ENCODE data around the gene KIAA1217.
"Not testable (repeated sequence)": the region's sequence is repeated elsewhere in the genome, so short reads cannot be mapped to it uniquely, and the experiment has no call there.

The KIAA1217 gene

DNA sequence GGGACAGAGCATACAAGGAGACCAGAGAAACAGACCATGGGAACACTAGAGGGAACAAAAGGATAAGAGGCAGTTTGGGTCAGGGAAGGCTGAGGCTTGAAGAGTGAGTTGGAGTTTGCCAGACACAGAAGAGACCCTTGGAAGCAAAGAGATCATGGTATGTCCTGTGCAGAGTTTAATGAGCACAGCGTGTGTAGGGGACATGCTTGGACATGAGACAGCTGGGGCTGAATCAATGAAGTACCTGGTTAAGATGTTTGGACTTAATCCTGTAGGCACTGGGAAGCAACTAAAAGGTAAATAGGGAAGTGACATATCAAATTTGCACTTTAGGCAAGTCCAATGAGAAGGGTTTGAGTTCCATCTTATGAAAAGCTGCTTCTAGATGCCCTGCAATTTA, 79.6 kb downstream of the KIAA1217 start:
- no peak for DNase-seq (ENCODE audit: low read depth in 2 of 2)

DNA sequence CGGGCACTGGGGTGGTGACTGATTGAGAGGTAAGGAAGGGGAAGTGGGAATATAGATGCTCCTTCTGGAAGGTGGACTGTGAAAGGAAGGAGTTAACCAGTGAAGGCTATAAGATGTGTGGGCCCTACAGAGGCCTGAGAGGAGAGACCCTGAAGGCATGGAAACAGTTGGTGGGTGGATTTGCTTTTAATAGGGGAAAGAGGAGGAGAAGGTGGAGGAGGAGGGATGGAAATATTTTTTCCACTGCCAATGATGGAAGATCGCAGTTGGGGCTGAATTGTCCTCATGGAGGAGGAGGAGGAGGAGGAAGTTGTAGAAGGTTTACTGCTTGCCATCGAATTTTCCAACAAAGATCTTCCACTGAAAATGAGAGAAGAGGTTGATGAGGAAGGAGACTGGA, 80.3 kb downstream of the KIAA1217 start:
- no peak for DNase-seq (ENCODE audit: low read depth in 2 of 2)

DNA sequence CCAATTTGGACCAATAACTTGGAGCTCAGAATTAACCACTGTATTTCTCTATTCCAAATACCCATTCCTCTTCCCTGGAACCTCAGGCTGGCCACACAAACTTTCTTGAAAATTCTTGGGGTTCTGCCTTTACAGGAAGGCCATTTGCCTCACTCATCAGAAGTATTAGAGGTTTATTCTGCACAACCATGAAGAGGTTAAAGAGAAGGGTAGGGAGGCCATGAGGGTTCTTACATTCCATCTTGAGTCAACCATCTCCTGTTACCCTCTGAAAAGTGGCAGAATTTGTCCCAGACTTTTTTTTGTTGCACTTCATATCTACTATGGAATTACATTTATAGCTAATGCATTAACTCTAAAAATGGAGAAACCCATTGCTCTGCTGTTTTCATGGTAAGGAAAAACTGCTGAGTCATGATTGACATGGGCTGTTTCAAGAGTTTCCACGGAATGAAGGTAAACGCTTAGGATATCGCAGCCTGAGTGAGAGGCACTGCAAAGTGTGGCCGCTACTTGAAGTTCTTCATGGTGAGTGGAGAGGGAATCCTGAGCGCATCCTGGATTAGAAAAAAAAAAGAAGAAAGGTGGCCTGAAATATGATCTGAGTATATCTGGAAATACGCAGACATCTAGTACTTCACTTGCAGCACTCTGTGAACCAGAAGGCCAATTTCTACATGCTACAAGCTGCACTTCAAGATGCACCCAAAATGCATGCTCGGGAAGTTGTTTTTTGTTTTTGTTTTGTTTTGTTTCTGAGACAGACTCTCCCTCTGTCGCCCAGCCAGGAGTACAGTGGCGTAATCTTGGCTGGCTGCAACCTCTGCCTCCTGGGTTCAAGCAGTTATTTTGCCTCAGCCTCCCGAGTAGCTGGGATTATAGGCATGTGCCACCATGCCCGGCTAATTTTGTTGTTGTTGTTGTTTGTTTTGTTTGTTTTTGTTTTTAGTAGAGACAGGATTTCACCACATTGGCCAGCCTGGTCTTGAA, 83.7 kb downstream of the KIAA1217 start:
- DNase-seq (ENCODE audit: low read depth in 2 of 2), result no peak

DNA sequence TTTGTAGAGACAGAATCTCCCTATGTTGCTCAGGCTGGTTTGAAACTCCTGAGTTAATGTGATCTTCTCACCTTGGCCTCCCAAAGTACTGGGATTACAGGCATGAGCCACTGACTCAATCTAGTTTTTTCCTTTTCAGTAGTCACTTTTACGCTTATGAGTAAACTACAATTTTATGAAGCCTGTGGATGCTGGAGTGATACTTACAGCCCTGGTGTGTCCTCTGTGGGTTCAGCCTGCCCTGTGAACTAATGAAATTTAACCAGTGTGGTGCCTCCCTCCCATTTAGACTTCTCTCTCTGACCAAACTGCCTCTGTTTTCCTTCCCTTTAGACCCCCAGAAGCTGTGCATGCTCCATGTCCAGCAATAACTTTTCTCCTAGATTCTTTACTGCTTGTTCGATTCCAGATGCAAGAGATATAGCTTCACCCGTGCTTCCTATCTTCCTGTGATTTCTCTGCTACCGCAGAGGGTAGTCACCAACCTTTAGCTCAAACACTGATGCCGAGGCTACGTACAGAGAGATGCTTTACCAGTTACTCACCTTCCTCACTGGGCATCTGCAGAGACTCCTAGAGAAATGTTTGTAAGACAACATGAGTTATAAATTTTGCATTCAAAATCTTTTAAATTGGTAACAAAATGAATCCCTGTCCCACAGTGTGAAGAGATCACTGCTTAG, 90.8 kb downstream of the KIAA1217 start:
- no peak for DNase-seq (ENCODE audit: low read depth in 2 of 2)

DNA sequence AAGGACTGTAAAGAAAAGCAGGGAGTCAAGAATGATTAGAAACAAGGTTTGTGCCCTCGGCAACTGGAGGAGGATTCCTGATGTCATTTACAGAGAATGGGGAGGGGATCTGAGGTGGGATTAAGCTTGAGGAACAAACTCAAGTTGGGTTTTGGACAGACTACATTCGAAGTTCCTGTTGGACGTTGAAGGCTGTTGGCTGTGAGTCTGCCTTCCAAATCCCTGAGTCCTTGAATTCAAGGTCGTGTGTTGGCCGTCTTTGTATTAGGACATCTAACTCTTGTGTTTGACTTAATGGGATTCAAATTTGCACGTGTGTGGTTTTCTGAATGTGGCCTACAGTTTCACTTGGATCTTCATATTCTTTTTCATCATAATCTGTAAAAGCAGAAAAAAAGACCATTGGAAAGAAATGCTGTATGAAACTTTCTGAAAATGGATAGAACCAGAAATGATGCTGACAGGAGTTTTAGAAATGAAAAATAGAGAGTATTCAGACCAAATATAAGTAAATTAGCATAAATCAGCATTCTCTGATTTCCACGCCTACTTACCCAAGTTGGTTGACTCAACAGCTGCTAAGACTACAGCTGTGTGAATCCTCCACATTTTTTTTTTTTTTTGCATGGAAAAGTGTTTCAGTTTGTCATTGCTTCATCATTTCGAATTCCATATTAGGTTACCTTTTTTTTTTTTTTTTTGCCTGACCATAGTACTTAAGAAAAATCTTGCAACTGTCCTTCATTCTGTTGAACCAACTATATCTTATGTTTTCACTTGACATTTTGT, 94.8 kb downstream of the KIAA1217 start:
- DNase-seq (ENCODE audit: low read depth in 2 of 2), result no peak

DNA sequence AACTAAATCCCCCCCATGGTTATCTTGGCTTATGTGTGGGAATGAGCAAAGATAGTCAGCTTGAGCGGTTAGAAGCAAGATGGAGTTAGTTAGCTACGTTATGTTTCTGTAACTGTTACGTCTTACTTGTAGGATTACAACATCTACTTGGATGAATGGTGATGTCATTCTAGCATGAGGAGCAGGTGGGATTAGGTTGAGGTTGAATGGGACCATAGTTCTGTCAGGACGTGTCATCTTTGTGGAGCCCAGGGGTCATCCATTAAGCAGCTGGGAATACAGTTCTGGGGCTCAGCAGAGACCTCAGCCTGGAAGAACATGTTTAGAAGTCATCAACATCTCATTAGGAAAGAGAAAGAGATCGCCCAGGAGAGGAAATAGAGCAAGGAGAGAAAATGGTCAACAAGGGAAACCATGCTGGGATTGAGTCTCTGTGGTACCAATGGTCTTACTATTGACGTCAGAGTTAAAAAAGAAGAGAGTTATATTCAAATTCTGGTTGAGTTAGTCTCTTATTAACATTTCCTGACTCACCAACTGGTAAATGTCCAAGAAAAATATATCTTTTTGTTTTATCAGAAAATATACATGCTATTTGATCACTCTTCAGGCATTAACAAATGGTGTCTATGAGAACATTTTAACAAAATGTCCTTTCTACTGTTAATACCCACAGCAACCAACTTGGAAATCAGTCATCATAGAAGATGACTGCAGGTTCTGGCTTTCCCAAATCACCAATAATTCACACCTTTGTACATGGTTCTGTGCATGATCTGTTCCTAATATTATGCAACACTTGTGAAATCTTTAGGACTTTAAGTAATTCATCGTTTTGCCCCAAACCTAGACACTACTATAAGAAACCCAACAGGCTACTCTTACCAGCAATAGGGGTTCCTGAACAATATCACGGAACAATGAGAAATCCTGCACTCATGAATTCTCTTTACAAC, 96.9 kb downstream of the KIAA1217 start:
- DNase-seq (ENCODE audit: low read depth in 2 of 2), result no peak

DNA sequence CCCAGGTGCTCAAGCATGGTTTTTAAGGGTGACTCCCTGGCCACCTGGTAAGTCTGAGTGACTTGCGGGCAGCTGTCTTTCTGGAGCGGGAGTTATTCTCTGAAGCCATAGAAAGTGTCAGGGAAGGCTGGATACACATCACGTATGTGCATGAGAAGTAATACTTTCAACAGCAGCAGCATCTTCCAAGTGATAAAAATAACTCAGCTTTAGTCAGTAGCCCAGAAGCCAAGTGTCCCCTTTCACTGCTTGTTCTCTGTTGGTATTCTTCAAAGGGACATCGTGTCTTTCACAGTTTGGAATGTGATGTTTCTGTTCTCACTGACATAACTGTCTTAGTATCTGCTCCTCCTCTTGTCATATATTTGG, 97.6 kb downstream of the KIAA1217 start:
- no peak for DNase-seq (ENCODE audit: low read depth in 2 of 2)

DNA sequence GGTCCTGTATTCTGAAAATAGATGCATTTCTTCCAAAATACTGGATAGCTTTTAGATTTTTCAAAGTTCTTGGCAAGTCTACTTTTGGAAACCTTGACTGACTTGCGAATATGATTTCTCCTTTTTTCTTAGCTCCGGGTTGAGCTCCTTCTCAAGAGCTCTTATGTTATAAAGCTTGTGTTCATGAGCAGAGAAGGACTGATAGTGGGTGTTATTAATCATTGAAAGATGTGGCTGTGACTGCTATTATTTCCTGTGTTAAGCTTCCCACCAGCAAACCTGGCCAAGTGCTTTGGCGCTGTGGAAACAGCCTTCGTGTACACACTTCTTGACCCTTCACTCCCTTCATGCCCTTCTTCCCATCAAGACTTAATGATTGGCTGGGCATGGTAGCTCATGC, 98.2 kb downstream of the KIAA1217 start:
- no peak for DNase-seq (ENCODE audit: low read depth in 2 of 2)

DNA sequence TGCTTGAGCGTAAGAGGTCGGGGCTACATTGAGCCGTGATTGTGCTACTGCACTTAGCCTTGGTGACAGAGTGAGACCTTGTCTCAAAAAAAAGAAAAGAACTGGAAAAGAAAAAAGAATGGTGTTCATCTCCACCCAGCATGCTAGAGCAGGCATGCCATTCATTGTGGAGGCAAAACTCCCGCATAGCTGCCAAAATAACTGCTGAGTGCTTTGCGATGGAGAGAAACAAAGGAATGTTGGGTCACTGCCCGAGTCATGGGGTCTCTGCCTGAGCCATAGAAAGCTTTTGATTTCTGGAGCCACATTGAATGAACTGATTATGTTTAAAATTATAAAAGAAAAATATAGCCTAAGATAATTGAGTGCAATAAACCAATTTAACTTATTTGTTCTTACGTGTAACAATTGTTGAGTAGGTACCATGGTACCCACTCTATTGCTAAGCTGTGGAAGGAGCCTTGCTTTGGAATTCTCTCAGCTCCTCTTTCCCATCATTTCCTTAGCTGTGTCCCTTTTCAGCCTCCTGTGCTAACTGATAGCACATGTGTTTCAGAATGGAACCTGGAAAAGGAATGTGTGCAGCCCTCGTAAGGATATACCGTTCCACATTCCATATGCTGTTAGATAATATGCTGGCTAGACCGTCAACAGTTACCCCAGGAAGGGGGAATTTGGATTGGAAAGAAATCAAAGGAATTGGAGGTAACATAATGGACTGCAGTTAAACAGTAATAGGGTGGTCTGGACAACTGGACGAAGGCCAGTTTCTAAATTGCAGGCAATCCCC, 99.0 kb downstream of the KIAA1217 start:
- DNase-seq (ENCODE audit: low read depth in 2 of 2), result no peak

DNA sequence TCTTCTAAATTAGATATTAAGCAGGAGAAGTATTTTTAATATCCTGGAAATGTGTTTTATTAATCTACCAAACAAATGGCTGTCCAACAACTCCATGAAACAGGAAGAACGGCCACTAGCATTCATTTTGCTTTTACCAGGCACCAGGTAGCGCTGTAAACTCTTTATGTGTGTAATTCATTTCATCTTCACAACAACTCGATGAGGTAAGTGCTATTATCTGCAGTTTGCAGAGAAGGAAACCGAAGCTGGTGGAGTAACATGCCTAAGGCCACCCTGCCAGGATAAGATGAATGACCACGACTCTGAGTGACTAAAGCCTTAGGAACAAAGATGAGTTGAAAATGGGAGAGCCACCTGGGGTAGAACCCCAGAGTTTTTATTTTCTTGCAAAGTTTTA, 101.2 kb downstream of the KIAA1217 start:
- DNase-seq (ENCODE audit: low read depth in 2 of 2), result no peak

DNA sequence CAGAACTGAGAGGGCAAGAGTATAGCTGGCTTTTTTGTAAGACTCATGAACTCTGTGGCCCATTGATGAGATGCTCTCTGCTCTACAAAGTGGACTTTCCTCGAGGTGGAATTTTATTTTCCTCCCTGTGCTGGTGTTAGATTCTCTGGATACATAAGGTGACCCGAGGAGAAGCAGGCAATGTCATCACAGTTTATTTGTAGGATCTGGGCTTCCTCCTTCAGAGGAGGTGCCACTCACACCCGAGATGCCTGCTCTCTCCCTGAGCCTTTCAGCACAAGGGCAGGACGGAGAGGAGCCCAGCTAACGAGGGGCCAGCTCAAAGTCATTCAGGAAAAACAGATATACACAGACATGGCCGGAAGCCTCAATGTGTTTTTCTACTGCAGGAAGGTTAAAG, 103.0 kb downstream of the KIAA1217 start:
- no peak for DNase-seq (ENCODE audit: low read depth in 2 of 2)

DNA sequence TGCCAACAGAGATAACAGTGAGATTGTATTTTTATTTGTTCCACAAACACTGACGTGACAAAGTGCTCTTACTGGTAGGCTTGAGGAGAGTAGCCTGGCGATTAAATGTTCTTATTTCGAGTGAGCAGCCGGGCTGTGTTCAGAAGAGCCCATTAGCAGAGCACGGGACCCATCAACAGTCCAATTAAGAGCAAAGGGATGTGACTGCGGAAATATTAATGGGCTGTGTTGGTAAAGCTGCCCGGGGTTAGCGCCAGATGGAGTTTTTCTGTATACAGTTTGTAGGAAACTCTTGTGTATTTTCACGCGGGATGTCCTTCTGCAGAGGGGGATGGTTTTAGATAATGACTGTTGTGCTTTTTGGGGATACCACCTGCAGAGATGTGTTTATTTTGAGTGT, 104.3 kb downstream of the KIAA1217 start:
- no peak for DNase-seq (ENCODE audit: low read depth in 2 of 2)

DNA sequence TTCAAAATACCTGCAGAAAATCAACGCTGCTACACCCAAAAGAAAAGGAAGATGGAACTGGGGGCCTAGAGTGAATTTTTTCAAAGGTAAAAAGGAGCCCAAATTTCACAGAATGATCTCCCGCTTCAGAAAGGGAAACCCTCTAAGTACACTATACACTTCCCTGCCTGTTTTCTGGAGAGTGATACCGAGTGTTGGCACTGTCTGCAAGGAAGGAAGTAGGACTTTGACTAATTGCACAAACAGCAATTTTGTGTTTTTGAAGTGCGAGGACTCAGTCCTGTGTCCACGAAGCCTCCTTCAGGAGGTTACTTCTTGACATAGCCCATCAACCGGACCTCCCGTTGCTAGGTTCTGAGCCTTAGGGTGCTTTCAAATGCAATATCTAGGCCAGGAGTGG, 106.3 kb downstream of the KIAA1217 start:
- DNase-seq (ENCODE audit: low read depth in 2 of 2), result no peak

DNA sequence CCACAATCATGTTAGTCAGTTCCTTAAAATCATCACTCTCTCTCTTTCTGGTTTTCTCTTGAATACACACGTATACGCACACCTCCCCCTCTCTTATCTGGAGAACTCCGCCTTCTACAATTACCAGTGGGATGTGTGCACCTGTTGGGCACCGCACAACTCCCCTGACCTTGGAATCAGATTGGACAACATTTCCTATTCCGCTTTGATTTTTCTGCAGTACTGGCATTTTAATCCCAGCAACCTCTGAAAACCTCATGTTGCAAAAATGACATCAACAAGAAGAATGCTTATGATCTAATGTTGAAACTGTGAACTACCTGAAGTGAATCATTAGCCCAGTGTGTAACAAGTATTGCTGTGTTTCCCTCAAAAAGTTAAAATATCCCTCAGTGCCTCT, 109.6 kb downstream of the KIAA1217 start:
- no peak for DNase-seq (ENCODE audit: low read depth in 2 of 2)

DNA sequence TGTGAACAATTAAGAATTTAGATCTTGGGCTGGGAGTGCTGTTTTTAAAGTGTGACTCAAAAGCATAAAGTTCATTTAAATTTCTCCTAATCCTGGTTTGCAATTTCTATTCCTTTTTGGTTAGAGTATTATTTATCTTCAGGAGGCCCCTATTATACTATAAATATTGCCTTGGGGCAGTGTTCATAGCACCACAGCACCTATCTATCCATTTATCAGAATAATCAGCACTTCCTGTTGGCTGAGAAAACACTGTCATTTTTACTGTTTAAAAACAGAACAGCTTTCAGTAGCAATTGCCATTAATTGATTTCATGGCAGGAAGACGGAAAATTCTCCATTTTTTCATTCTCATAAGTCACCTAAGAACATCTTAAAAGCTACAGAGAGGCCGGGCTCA, 111.4 kb downstream of the KIAA1217 start:
- no peak for DNase-seq (ENCODE audit: low read depth in 2 of 2)

DNA sequence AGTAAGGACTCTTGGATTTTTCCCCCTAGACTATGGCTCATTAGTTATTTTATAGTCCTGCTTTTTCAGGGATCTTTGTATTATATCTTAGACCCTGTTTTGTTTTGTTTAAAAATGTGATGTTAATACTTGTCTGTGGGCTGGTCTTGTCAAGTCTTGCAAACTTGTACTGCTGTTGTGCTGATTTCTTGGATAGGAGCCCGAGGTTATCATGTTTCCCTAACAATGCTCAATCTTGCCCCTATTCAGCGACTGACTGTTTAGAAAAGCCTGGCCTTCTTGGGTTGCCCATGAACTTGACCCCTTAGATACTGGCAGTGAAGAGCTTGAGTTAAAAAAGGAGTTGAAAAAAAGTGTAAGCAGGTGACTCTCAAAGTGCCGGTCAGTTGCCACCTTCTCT, 115.7 kb downstream of the KIAA1217 start:
- DNase-seq (ENCODE audit: low read depth in 2 of 2), result no peak

DNA sequence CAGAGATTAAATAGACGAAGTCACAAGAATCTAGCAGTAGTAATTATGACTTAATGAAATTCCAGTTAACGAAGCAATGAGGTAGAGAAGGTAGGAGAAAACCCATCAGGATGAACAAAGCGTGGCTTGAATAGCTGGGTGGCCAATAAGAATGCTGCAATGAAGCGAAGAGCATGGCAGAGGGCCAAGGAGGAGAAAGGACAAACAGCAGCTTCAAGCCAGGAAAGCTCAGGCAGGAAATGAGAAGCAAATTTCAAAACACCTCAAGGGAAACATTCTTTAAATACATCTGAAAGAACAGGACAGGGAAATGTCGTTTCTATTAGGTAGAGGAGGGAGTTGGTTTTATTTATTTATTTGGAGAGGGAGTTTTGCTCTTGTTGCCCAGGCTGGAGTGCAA, 122.5 kb downstream of the KIAA1217 start:
- no peak for DNase-seq (ENCODE audit: low read depth in 2 of 2)

DNA sequence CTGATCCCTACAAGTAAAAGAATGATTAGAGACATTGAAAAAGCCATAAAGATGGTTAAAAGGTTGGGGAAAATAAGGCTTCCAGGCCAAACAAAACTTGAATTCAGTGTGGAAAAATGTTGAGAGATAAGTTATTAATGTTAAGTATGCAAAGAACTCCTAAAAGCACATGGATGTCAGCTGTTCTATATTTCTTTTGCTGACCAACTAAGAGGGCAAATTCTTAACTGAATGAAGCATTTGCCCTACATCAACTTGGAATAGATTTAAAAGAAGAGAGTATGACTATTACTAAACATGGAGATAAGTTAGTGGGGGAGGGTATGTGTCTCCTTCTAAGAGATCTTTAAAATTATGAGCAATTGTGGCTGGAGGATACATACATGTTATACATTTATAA, 124.8 kb downstream of the KIAA1217 start:
- no peak for DNase-seq (ENCODE audit: low read depth in 2 of 2)

DNA sequence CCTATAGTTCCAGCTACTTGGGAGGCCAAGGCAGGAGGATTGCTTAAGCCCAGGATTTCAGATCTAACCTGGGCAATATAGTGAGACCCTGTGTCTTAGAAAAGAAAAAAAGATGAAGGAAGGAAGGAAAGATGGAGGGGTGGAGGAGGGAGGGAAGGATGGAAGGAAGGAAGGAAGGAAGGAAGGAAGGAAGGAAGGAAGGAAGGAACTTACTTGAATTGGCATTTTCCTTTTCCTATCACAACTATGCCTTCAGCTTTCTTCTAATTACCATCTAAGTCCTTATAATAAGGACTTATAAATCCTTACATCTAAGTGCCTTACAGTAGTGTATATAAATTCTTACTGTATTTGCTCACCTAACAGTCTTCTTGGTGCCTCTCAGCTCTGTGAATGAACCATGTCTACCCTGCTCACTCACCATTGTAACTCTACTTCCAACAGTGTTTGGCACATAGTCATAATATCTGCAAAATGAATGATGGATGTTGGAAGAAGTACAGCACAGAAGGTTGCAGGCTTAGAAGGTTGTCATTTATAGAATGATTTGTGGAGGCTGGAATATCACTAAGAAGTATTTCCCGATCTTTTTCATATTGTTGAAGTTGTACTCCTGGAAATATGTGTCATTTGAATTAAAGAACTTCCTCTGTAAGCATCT, 125.5 kb downstream of the KIAA1217 start:
- DNase-seq (ENCODE audit: low read depth in 2 of 2), result no peak

DNA sequence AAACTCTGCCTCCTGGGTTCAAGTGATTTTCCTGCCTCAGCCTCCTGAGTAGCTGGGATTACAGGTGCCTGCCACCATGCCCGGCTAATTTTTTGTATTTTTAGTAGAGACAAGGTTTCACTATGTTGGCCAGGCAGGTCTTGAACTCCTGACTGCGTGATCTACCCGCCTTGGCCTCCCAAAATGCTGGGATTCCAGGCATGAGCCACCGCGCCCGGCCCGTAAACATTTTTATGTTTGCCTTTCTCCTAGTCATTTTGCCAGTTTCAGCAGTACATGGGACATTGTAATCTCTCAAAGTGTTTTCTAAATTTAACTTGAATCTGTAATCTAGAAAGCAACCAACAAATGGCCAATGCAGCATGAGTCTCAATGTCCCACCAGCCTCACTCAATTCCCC, 128.8 kb downstream of the KIAA1217 start:
- not testable (repeated sequence) for DNase-seq (ENCODE audit: low read depth in 2 of 2)
